ENCODE measurements around the gene ATP5F1D. TPM values are rescaled to one million over a fixed set of nuclear protein-coding genes. Genes with fewer than 3 reads are reported as not detected.
A peak's percentile ranks its signal among the peaks of the same experiment; 100 is the strongest.

Gene ATP5F1D
- total RNA-seq, 1 experiment from 2014 or later = 102 TPM

- intact Hi-C loops (cut with micrococcal nuclease) = loop anchor here (1.0 kb wide), 1 partner anchor 21 kb away; no protein-coding TSS in a partner anchor
- H2AFZ ChIP-seq (ENCODE audit: low read length) = peak overlapping the region; percentile 13; the same call in 1 of the 2 replicates
- ChIA-PET POLR2A (ENCODE audit: unreplicated experiment) (no interaction called here), CTCF (interaction anchor here (0.7 to 3.8 kb wide), 3 partner anchors 12 to 21 kb away, joined by 3 to 124 read pairs (median 13); no protein-coding TSS in a partner anchor)
- H3F3A ChIP-seq (ENCODE audit: low read length, unreplicated experiment) = no peaks in the 10 kb centered on the region
- peak overlapping the region; percentile 96 for H3K4me2 ChIP-seq (ENCODE audit: low read length)
- peaks cover 23% of the 10 kb centered on the region for H3K79me2 ChIP-seq (ENCODE audit: low read length)
- peaks cover 61% of the 10 kb centered on the region for H3K4me1 ChIP-seq (ENCODE audit: insufficient read depth, low read length)
- no peaks in the 10 kb centered on the region for H3K9me3 ChIP-seq (ENCODE audit: low read length)
- peak overlapping the region; percentile 82 for H3K27ac ChIP-seq (ENCODE audit: low read length)
- ATAC-seq (peak; percentile 4), DNase-seq (peak; percentile 52)
- no peaks in the 10 kb centered on the region for H3K27me3 ChIP-seq (ENCODE audit: low read length)
- H3K36me3 ChIP-seq (ENCODE audit: low read depth, low read length) = no peaks in the 10 kb centered on the region
- BruUV-seq (replicated peaks) = no TSS peak
- no peaks in the 10 kb centered on the region for H4K20me1 ChIP-seq (ENCODE audit: low read length)
- TF ChIP-seq CTCF (conservative IDR thresholded peaks at IDR 0.05; ENCODE audit: low read depth, low read length) (no peak), EZH2phosphoT487 (IDR thresholded peaks at IDR 0.05; ENCODE audit: borderline replicate concordance, low read length) (no peak)
- peak overlapping the region; percentile 66 for H3K9ac ChIP-seq (ENCODE audit: low read length)
- H3K4me3 ChIP-seq (ENCODE audit: low read length) = peak overlapping the region; percentile 67
- no peaks in the 10 kb centered on the region for H3K9me2 ChIP-seq (replicated peaks; ENCODE audit: low read length)
Measured at GRCh38 chr19:1265615-1266128, 24.1 kb downstream of the ATP5F1D start.

GRCh38 chr19:1266129-1266915 lies 24.8 kb downstream of the ATP5F1D start:
- CTCF ChIA-PET = interaction anchor here (0.6 to 3.8 kb wide), 5 partner anchors 9 to 94 kb away, joined by 6 to 124 read pairs (median 13); no protein-coding TSS in a partner anchor
- Histone ChIP-seq H2AFZ (ENCODE audit: low read length) (peak overlapping the region; percentile 67; the same call in 1 of the 2 replicates), H3K27me3 (ENCODE audit: low read length) (no peaks in the 10 kb centered on the region), H4K20me1 (ENCODE audit: low read length) (no peaks in the 10 kb centered on the region), H3K9ac (ENCODE audit: low read length) (peak overlapping the region; percentile 66), H3K9me3 (ENCODE audit: low read length) (no peaks in the 10 kb centered on the region), H3K36me3 (ENCODE audit: low read depth, low read length) (no peaks in the 10 kb centered on the region), H3K79me2 (ENCODE audit: low read length) (peaks cover 27% of the 10 kb centered on the region), H3K4me1 (ENCODE audit: insufficient read depth, low read length) (peaks cover 64% of the 10 kb centered on the region), H3K4me3 (ENCODE audit: low read length) (peak overlapping the region; percentile 67), H3K4me2 (ENCODE audit: low read length) (peak overlapping the region; percentile 96), H3K9me2 (replicated peaks; ENCODE audit: low read length) (no peaks in the 10 kb centered on the region), H3F3A (ENCODE audit: low read length, unreplicated experiment) (no peaks in the 10 kb centered on the region), H3K27ac (ENCODE audit: low read length) (peak overlapping the region; percentile 82)
- ATAC-seq (peak; percentile 12), DNase-seq (peak; percentile 89)
- no TSS peak for BruUV-seq (replicated peaks)
- TF ChIP-seq EZH2phosphoT487 (IDR thresholded peaks at IDR 0.05; ENCODE audit: borderline replicate concordance, low read length) (no peak), EZH2 (IDR thresholded peaks at IDR 0.05; ENCODE audit: low read length, unreplicated experiment) (no peak), CTCF (conservative IDR thresholded peaks at IDR 0.05; ENCODE audit: low read depth, low read length) (no peak)
- intact Hi-C loops (cut with micrococcal nuclease) = loop anchor here (1.0 kb wide), 1 partner anchor 22 kb away; no protein-coding TSS in a partner anchor
- POLR2A ChIA-PET (ENCODE audit: unreplicated experiment) = interaction anchor here (0.9 kb wide), 1 partner anchor 9 kb away, joined by 3 read pairs; the partner anchor contains the start of gene FAM174C

Measured in PC-3 (cell line).